Pulmonary artery endothelial cell (primary cell): ENCODE data around the gene NEURL1B. TPM values are rescaled to one million over a fixed set of nuclear protein-coding genes. Genes with fewer than 3 reads are reported as not detected.
"Not testable (repeated sequence)": the region's sequence is repeated elsewhere in the genome, so short reads cannot be mapped to it uniquely, and the experiment has no call there.

ENCODE experiments used
- DNase-seq: peaks from one replicate; pipeline ENCODE4 v3.0.0-alpha.2; 2011; ENCODE audit warnings: low read depth, low spot score
- total RNA-seq: library from RNA; depleted of rRNA; stranded (reverse); fragments of >200 nt; gene quantifications from 2 replicates; pipeline ENCODE4 v1.2.3, GENCODE V29; 2014

Gene NEURL1B
- total RNA-seq, 1 donor from 2014 or later = 0.46 TPM

GRCh38 chr5:172694061-172694460, 53.0 kb downstream of the NEURL1B start:
- no peak for DNase-seq

GRCh38 chr5:172694541-172694940, 53.5 kb downstream of the NEURL1B start:
- no peak for DNase-seq

GRCh38 chr5:172695232-172696054, 54.4 kb downstream of the NEURL1B start:
- no peak for DNase-seq

- DNase-seq = no peak
These were observed 55.2 kb downstream of the NEURL1B start for GRCh38 chr5:172696171-172696849.

- DNase-seq = no peak
These were observed 56.4 kb downstream of the NEURL1B start for GRCh38 chr5:172697123-172698121.

GRCh38 chr5:172699423-172699822, 58.4 kb downstream of the NEURL1B start:
- no peak for DNase-seq

GRCh38 chr5:172699999-172700364, 58.9 kb downstream of the NEURL1B start:
- DNase-seq = no peak

GRCh38 chr5:172700365-172701290, 59.6 kb downstream of the NEURL1B start:
- no peak for DNase-seq

GRCh38 chr5:172701291-172701656, 60.2 kb downstream of the NEURL1B start:
- DNase-seq = no peak

- DNase-seq = no peak
These were observed 62.9 kb downstream of the NEURL1B start for GRCh38 chr5:172703952-172704351.

GRCh38 chr5:172705576-172706084, 64.6 kb downstream of the NEURL1B start:
- DNase-seq = no peak

- DNase-seq = no peak
These were observed 65.7 kb downstream of the NEURL1B start for GRCh38 chr5:172706796-172707195.

- DNase-seq = no peak
These were observed 66.5 kb downstream of the NEURL1B start for GRCh38 chr5:172707285-172708182.

- DNase-seq = no peak
These were observed 67.1 kb downstream of the NEURL1B start for GRCh38 chr5:172708183-172708505.

- no peak for DNase-seq
These were observed 69.6 kb downstream of the NEURL1B start for GRCh38 chr5:172710676-172711075.

- DNase-seq = not testable (repeated sequence)
These were observed 70.3 kb downstream of the NEURL1B start for GRCh38 chr5:172711321-172711861.

- DNase-seq = no peak
These were observed 71.5 kb downstream of the NEURL1B start for GRCh38 chr5:172712610-172713009.

- DNase-seq = no peak
These were observed 72.2 kb downstream of the NEURL1B start for GRCh38 chr5:172713113-172713808.
